BE2C (cell line): ENCODE data around the gene ZNF614.
"Not testable (repeated sequence)": the region's sequence is repeated elsewhere in the genome, so short reads cannot be mapped to it uniquely, and the experiment has no call there.

Experiments used
- DNase-seq: peaks from one replicate; pipeline ENCODE4 v3.0.0-alpha.2; 2020
- H3K27me3 ChIP-seq: fragments of 250-450 bp; sonication (Bioruptor Pico); 2 replicates; pipeline ENCODE4 v1.5.1; 2020; ENCODE audit warnings: mild to moderate bottlenecking
- H3K36me3 ChIP-seq: fragments of 250-450 bp; sonication (Bioruptor Pico); 2 replicates; pipeline ENCODE4 v1.5.1; 2020; ENCODE audit warnings: mild to moderate bottlenecking
- H3K4me1 ChIP-seq: fragments of 250-450 bp; sonication (Bioruptor Pico); 2 replicates; pipeline ENCODE4 v1.5.1; 2020
- H3K4me3 ChIP-seq: 2 replicates; pipeline ENCODE4 v1.5.1; 2011; ENCODE audit warnings: low read depth, low read length
- H3K9me3 ChIP-seq: fragments of 250-450 bp; sonication (Bioruptor Pico); 2 replicates; pipeline ENCODE4 v1.5.1; 2020
- TF ChIP-seq, protein P1 (sequence below): IDR thresholded peaks from 2 replicates; pipeline ENCODE4 v1.5.1; 2012; ENCODE audit warnings: mild to moderate bottlenecking, low read depth, low read length

Gene ZNF614

DNA sequence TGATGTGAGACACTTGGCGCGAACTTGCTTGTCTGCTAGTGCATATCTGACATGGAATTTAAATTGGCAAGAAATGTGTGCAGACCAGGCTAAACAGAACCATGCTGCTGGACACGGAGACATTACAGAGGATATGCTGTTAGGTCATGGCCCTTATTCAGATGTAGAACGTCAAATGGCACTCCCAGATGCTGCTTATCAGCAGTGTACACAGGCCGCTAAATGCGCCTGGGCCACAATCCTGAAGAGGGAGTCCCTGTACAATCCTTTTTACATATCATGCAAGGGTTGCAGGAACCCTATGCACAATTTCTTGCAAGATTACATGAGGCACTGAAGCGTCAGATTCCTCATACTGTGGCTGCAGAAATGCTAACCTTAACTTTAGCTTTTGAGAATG is 50.8 kb downstream of the ZNF614 start:
- DNase-seq = no peak
- no peak overlapping the region for H3K4me3 ChIP-seq
- peaks cover 3% of the 10 kb centered on the region; the same call in 1 of the 2 replicates for H3K9me3 ChIP-seq
- TF ChIP-seq, protein P1, sequence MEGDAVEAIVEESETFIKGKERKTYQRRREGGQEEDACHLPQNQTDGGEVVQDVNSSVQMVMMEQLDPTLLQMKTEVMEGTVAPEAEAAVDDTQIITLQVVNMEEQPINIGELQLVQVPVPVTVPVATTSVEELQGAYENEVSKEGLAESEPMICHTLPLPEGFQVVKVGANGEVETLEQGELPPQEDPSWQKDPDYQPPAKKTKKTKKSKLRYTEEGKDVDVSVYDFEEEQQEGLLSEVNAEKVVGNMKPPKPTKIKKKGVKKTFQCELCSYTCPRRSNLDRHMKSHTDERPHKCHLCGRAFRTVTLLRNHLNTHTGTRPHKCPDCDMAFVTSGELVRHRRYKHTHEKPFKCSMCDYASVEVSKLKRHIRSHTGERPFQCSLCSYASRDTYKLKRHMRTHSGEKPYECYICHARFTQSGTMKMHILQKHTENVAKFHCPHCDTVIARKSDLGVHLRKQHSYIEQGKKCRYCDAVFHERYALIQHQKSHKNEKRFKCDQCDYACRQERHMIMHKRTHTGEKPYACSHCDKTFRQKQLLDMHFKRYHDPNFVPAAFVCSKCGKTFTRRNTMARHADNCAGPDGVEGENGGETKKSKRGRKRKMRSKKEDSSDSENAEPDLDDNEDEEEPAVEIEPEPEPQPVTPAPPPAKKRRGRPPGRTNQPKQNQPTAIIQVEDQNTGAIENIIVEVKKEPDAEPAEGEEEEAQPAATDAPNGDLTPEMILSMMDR = no peak
- peaks cover 11% of the 10 kb centered on the region for H3K36me3 ChIP-seq
- H3K4me1 ChIP-seq = no peaks in the 10 kb centered on the region
- H3K27me3 ChIP-seq = no peaks in the 10 kb centered on the region

DNA sequence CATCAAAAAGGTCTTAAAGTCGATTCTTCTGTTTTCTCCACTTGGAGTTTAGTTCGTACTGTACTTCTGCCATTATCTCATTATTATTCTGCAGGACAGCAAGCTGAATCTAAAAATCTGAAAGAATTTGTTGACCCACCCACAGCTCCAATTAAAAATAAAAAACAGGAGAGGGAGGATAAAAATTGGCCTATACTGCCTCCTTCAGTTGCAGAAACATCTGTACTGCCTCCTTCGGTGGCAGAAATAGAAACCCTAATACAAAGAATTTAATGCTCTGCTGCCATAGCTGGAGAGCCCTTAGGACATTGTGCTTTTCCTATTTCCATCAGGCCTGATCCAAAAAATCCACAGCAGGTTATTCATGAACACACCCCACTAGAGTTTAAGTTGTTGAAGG is 51.3 kb downstream of the ZNF614 start:
- no peak overlapping the region for H3K4me3 ChIP-seq
- no peaks in the 10 kb centered on the region for H3K4me1 ChIP-seq
- H3K27me3 ChIP-seq = no peaks in the 10 kb centered on the region
- H3K9me3 ChIP-seq = peaks cover 3% of the 10 kb centered on the region; the same call in 1 of the 2 replicates
- no peak for DNase-seq
- TF ChIP-seq, protein P1 = no peak
- H3K36me3 ChIP-seq = peaks cover 12% of the 10 kb centered on the region

DNA sequence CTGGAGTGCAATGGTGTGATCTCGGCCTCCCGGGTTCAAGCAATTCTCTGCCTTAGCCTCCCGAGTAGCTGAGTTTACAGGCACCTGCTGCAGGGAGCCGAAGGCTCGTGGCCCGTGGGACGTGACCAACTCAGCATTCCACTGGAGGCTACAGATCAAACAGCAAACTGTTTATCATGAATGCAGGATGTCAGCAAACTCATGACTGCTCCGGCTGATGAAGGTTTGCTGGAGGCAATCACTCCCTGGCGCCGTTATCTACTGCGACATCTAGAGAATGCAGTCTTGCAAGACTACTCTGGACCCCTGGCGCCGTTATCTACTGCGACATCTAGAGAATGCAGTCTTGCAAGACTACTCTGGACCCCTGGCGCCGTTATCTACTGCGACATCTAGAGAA is 52.4 kb downstream of the ZNF614 start:
- H3K27me3 ChIP-seq, H3K4me1 ChIP-seq, DNase-seq, H3K9me3 ChIP-seq, H3K4me3 ChIP-seq: not testable (repeated sequence)
- peaks cover 18% of the 10 kb centered on the region for H3K36me3 ChIP-seq

DNA sequence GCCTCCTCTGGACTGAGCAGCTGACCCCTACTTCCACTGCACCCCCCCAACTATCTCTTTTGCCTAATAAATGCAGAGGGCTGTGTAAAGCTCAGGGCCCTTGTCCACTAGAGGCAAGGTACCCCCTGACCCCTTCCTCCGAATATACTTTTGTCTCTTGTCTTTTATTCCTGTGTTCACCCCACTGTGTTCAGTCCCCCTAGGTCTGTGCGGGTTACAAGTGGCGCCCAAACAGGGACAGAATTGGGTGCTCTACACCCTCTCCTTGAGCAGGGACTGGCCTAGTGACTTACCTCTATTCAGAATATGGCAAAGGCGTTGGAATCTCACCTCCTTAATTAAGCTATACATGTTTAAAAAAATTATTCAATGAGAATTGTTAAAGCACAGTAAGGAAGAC is 56.6 kb downstream of the ZNF614 start:
- H3K36me3 ChIP-seq = peaks cover 34% of the 10 kb centered on the region
- peaks cover 3% of the 10 kb centered on the region; the same call in 1 of the 2 replicates for H3K9me3 ChIP-seq
- no peak overlapping the region for H3K4me3 ChIP-seq
- H3K27me3 ChIP-seq = no peaks in the 10 kb centered on the region
- DNase-seq = no peak
- H3K4me1 ChIP-seq = no peaks in the 10 kb centered on the region
- TF ChIP-seq, protein P1 = no peak

DNA sequence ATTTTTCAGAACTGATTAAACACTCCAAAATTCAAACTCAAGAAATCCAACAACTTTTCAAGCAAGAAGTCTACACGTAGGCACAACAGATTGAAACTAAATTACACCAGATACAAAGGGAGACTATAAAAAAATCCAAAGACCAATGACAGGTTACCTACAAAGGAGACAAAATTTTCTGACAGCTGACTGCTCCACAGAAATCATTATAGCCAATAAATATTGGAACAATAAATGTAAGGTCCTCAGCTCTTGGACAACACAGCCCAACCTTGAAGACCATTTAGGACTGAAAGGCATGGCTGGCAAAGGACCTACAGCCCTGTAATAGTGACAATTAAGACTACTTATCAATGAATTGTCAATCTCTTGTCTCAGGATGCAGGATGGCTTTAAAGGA is 57.5 kb downstream of the ZNF614 start:
- H3K4me3 ChIP-seq = no peak overlapping the region
- DNase-seq = no peak
- peaks cover 37% of the 10 kb centered on the region for H3K36me3 ChIP-seq
- no peaks in the 10 kb centered on the region for H3K27me3 ChIP-seq
- TF ChIP-seq, protein P1 = no peak
- H3K9me3 ChIP-seq = peaks cover 3% of the 10 kb centered on the region; the same call in 1 of the 2 replicates
- no peaks in the 10 kb centered on the region for H3K4me1 ChIP-seq

DNA sequence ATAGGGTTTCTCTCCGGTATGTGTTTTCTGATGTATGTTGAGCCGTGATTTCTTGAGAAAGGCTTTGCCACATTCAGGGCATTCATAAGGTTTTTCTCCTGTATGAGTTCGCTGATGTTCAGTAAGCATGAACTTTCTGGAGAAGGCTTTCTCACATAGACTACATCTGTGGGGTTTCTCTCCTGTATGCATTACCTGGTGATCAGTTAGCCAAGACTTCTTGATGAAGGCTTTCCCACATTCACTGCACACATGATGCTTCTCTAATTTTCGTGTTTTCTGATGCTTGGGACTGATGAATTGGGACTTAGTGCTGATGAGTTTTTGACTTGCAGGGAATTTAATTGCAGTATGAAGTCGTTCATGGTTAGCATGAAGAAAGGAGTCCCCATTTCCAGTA is 62.6 kb downstream of the ZNF614 start:
- H3K36me3 ChIP-seq = peaks cover 28% of the 10 kb centered on the region
- H3K9me3 ChIP-seq = no peaks in the 10 kb centered on the region
- no peak overlapping the region for H3K4me3 ChIP-seq
- no peaks in the 10 kb centered on the region for H3K4me1 ChIP-seq
- DNase-seq = no peak
- H3K27me3 ChIP-seq = no peaks in the 10 kb centered on the region
- TF ChIP-seq, protein P1 = no peak
